Neutrophil (primary cell): ENCODE data around the gene TCF19.
"Not testable (repeated sequence)": the region's sequence is repeated elsewhere in the genome, so short reads cannot be mapped to it uniquely, and the experiment has no call there.

Experiments
- H3K27ac ChIP-seq: fragments of 200-600 bp; sonication (generic); 2 replicates; pipeline ENCODE4 v1.5.1; 2016; ENCODE audit warnings: mild to moderate bottlenecking, moderate library complexity
- H3K27me3 ChIP-seq: fragments of 200-600 bp; sonication (generic); 2 replicates; pipeline ENCODE4 v1.6.0; 2016; ENCODE audit warnings: mild to moderate bottlenecking
- H3K36me3 ChIP-seq: fragments of 200-600 bp; sonication (generic); 2 replicates; pipeline ENCODE4 v1.5.1; 2017
- H3K4me1 ChIP-seq, 2 experiments: fragments of 200-600 bp in 1 of 2; sonication (generic) in 1 of 2; 1 replicate in 1 of 2; 2 replicates in 1 of 2; pipeline versions ENCODE4 v1.5.1 to v1.6.1; 2013 to 2016; ENCODE audit warnings: low read depth in 1 of 2, low read length in 1 of 2, mild to moderate bottlenecking in 1 of 2, moderate library complexity in 1 of 2; ENCODE audit not compliant: control insufficient read depth in 1 of 2, insufficient read depth in 1 of 2
- H3K4me3 ChIP-seq, 2 experiments: fragments of 200-600 bp in 1 of 2; sonication (generic) in 1 of 2; 1 replicate in 1 of 2; 2 replicates in 1 of 2; pipeline ENCODE4 v1.5.1; 2013 to 2016; ENCODE audit warnings: low read depth in 1 of 2, low read length in 1 of 2, mild to moderate bottlenecking in 1 of 2, moderate library complexity in 1 of 2
- H3K9me3 ChIP-seq: fragments of 200-600 bp; sonication (generic); 2 replicates; pipeline ENCODE4 v1.5.1; 2016
- CTCF ChIP-seq: fragments of 200-600 bp; sonication (generic); IDR thresholded peaks from 2 replicates; pipeline ENCODE4 v1.5.1; 2016; ENCODE audit warnings: antibody characterized with exemption

Gene TCF19

GRCh38 chr6:31168606-31169005 is 10.2 kb downstream of the TCF19 start:
- no peaks in the 10 kb centered on the region for H3K9me3 ChIP-seq
- no peak overlapping the region for H3K4me3 ChIP-seq
- H3K27me3 ChIP-seq: no peaks in the 10 kb centered on the region
- no peaks in the 10 kb centered on the region for H3K4me1 ChIP-seq
- TF ChIP-seq CTCF: no peak
- peaks cover 9% of the 10 kb centered on the region for H3K36me3 ChIP-seq
- H3K27ac ChIP-seq: no peak overlapping the region

GRCh38 chr6:31169123-31169857 is 10.9 kb downstream of the TCF19 start:
- TF ChIP-seq CTCF: no peak
- Histone ChIP-seq H3K4me3 (no peak overlapping the region), H3K9me3 (no peaks in the 10 kb centered on the region), H3K4me1 (no peaks in the 10 kb centered on the region), H3K27ac (no peak overlapping the region), H3K36me3 (peaks cover 9% of the 10 kb centered on the region), H3K27me3 (no peaks in the 10 kb centered on the region)

- H3K4me1 ChIP-seq, H3K4me3 ChIP-seq: not testable (repeated sequence)
Measured at GRCh38 chr6:31169858-31170599, 11.6 kb downstream of the TCF19 start.

GRCh38 chr6:31170600-31170881 is 12.2 kb downstream of the TCF19 start, which contains the start of gene POU5F1:
POU5F1 (minus strand) TSS chr6:31170682; CDS start chr6:31170620, 62 bp downstream.
- Histone ChIP-seq H3K27me3 (no peaks in the 10 kb centered on the region), H3K36me3 (peaks cover 4% of the 10 kb centered on the region), H3K9me3 (no peaks in the 10 kb centered on the region), H3K4me3 (no peak within 1 kb of the TSS), H3K27ac (no peak within 1 kb of the TSS), H3K4me1 (no peaks in the 10 kb centered on the region)
- TF ChIP-seq CTCF: no peak

More at GRCh38 chr6:31169858-31170599, 11.6 kb downstream of the TCF19 start:
- not testable (repeated sequence) for H3K9me3 ChIP-seq, H3K27me3 ChIP-seq, H3K36me3 ChIP-seq, H3K27ac ChIP-seq

- H3K27ac ChIP-seq: no peak overlapping the region
- H3K27me3 ChIP-seq: no peaks in the 10 kb centered on the region
- H3K36me3 ChIP-seq: no peaks in the 10 kb centered on the region
- no peaks in the 10 kb centered on the region for H3K9me3 ChIP-seq
- no peak overlapping the region for H3K4me3 ChIP-seq
- H3K4me1 ChIP-seq: no peaks in the 10 kb centered on the region
- no peak for TF ChIP-seq CTCF
Measured at GRCh38 chr6:31170987-31171671, 12.7 kb downstream of the TCF19 start.
